Thyroid gland (tissue), 4 donors: ENCODE measurements around the gene OR52B6.

Source experiments
- POLR2A ChIP-seq, 2 donors: fragments of 450-650 bp; IDR thresholded peaks; one replicate each; pipeline ENCODE4 v1.6.1; 2017; ENCODE audit warnings: antibody characterized with exemption in 2 of 2, mild to moderate bottlenecking in 2 of 2, moderate library complexity in 1 of 2
- TF ChIP-seq, protein P1 (sequence below), 6 experiments: fragments of 200-600 bp in 3 of 6; fragments of 450-650 bp in 3 of 6; sonication (generic) in 3 of 6; IDR thresholded peaks; one replicate each; pipeline ENCODE4 v1.5.1; 2016 to 2019; ENCODE audit warnings: antibody characterized with exemption in 6 of 6, mild to moderate bottlenecking in 2 of 6, inconsistent platforms in 1 of 6, moderate library complexity in 1 of 6

DNA sequence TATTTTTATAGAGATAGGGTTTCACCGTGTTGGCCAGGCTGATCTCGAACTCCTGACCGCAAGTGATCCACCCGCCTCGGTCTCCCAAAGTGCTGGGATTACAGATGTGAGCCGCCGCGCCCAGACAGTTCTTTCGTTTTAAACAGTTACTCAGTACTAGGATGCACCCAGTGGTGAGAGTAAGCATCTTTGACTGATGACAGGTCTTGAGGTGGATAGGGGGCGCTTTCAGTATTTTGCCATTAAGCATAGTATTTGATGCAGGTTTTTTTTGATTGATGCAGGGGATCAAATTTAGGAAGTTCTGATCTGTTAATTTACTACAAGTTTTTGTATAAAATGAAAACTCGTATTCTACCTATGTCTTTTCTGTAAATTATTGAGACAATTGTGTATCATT is 30.9 kb downstream of the OR52B6 start:
- TF ChIP-seq, protein P1, sequence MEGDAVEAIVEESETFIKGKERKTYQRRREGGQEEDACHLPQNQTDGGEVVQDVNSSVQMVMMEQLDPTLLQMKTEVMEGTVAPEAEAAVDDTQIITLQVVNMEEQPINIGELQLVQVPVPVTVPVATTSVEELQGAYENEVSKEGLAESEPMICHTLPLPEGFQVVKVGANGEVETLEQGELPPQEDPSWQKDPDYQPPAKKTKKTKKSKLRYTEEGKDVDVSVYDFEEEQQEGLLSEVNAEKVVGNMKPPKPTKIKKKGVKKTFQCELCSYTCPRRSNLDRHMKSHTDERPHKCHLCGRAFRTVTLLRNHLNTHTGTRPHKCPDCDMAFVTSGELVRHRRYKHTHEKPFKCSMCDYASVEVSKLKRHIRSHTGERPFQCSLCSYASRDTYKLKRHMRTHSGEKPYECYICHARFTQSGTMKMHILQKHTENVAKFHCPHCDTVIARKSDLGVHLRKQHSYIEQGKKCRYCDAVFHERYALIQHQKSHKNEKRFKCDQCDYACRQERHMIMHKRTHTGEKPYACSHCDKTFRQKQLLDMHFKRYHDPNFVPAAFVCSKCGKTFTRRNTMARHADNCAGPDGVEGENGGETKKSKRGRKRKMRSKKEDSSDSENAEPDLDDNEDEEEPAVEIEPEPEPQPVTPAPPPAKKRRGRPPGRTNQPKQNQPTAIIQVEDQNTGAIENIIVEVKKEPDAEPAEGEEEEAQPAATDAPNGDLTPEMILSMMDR (IDR thresholded peaks at IDR 0.05), result no peak
- TF ChIP-seq POLR2A (IDR thresholded peaks at IDR 0.05), result no peak
